Liver (tissue), 9 donors: Measurements from ENCODE around the gene KIF26A. TPM values are rescaled to one million over a fixed set of nuclear protein-coding genes. Genes with fewer than 3 reads are reported as not detected.

Experiments
- DNase-seq: peaks from one replicate; pipeline ENCODE4 v3.0.0-alpha.2; 2017; ENCODE audit warnings: low spot score
- H3K27ac ChIP-seq, 2 donors: one replicate each; pipeline ENCODE4 v1.7.0; 2013; ENCODE audit warnings: inconsistent platforms in 2 of 2, low read length in 2 of 2, control low read depth in 1 of 2, low read depth in 1 of 2, mild to moderate bottlenecking in 1 of 2
- H3K27me3 ChIP-seq, 4 donors: one replicate each; pipeline versions ENCODE4 v1.6.1 to v1.7.0; 2013; ENCODE audit warnings: low read length in 3 of 4, inconsistent platforms in 1 of 4, mild to moderate bottlenecking in 1 of 4, moderate library complexity in 1 of 4; ENCODE audit not compliant: control insufficient read depth in 4 of 4, insufficient read depth in 4 of 4
- H3K36me3 ChIP-seq, 4 donors: one replicate each; pipeline versions ENCODE4 v1.6.1 to v1.7.0; 2013; ENCODE audit warnings: low read length in 3 of 4, mild to moderate bottlenecking in 3 of 4, low read depth in 1 of 4, moderate library complexity in 1 of 4; ENCODE audit not compliant: control insufficient read depth in 4 of 4, insufficient read depth in 3 of 4
- H3K4me1 ChIP-seq, 4 donors: one replicate each; pipeline versions ENCODE4 v1.6.1 to v1.7.0; 2013; ENCODE audit warnings: low read length in 3 of 4, mild to moderate bottlenecking in 3 of 4, moderate library complexity in 1 of 4; ENCODE audit not compliant: control insufficient read depth in 4 of 4, insufficient read depth in 4 of 4
- H3K4me3 ChIP-seq, 3 donors: one replicate each; pipeline versions ENCODE4 v1.6.1 to v1.7.0; 2013; ENCODE audit warnings: low read length in 3 of 3, control low read depth in 1 of 3, low read depth in 1 of 3, mild to moderate bottlenecking in 1 of 3
- H3K9ac ChIP-seq, 2 donors: one replicate each; pipeline ENCODE4 v1.7.0; 2013; ENCODE audit warnings: low read length in 2 of 2, mild to moderate bottlenecking in 2 of 2, moderate library complexity in 2 of 2, control low read depth in 1 of 2, low read depth in 1 of 2
- H3K9me3 ChIP-seq, 4 donors: one replicate each; pipeline versions ENCODE4 v1.6.1 to v1.7.0; 2013; ENCODE audit warnings: low read length in 3 of 4; ENCODE audit not compliant: control insufficient read depth in 4 of 4
- EGR1 ChIP-seq, 2 donors: IDR thresholded peaks; 2 replicates each; pipeline ENCODE4 v1.6.1; 2016 to 2018; ENCODE audit warnings: antibody characterized with exemption in 2 of 2, low read depth in 2 of 2
- FOXA1 ChIP-seq: IDR thresholded peaks from 2 replicates; pipeline ENCODE4 v1.6.1; 2016; ENCODE audit warnings: antibody characterized with exemption
- FOXA2 ChIP-seq: IDR thresholded peaks from 2 replicates; pipeline ENCODE4 v1.6.1; 2016; ENCODE audit warnings: antibody characterized with exemption
- GABPA ChIP-seq, 2 donors: IDR thresholded peaks in 1 of 2; conservative IDR thresholded peaks in 1 of 2; 2 replicates each; pipeline ENCODE4 v1.6.1; 2016; ENCODE audit warnings: antibody characterized with exemption in 2 of 2, mild to moderate bottlenecking in 1 of 2, moderate library complexity in 1 of 2
- HNF4A ChIP-seq, 2 donors: conservative IDR thresholded peaks; 2 replicates each; pipeline ENCODE4 v1.6.1; 2016; ENCODE audit warnings: antibody characterized with exemption in 2 of 2, mild to moderate bottlenecking in 2 of 2
- HNF4G ChIP-seq: IDR thresholded peaks from 2 replicates; pipeline ENCODE4 v1.6.1; 2016; ENCODE audit warnings: antibody characterized with exemption
- JUND ChIP-seq, 2 donors: IDR thresholded peaks; 2 replicates each; pipeline ENCODE4 v1.6.1; 2016; ENCODE audit warnings: antibody characterized with exemption in 2 of 2
- NR2F2 ChIP-seq: IDR thresholded peaks from 2 replicates; pipeline ENCODE4 v1.6.1; 2016; ENCODE audit warnings: antibody characterized with exemption
- RAD21 ChIP-seq, 2 donors: IDR thresholded peaks; 2 replicates each; pipeline ENCODE4 v1.6.1; 2016; ENCODE audit warnings: antibody characterized with exemption in 2 of 2, mild to moderate bottlenecking in 2 of 2
- RXRA ChIP-seq, 2 donors: IDR thresholded peaks; 2 replicates each; pipeline ENCODE4 v1.6.1; 2017 to 2018; ENCODE audit warnings: antibody characterized with exemption in 2 of 2, mild to moderate bottlenecking in 1 of 2
- SP1 ChIP-seq: IDR thresholded peaks from 2 replicates; pipeline ENCODE4 v1.6.1; 2018; ENCODE audit warnings: antibody characterized with exemption, mild to moderate bottlenecking
- TAF1 ChIP-seq: conservative IDR thresholded peaks from 2 replicates; pipeline ENCODE4 v1.6.1; 2016; ENCODE audit warnings: antibody characterized with exemption, mild to moderate bottlenecking
- YY1 ChIP-seq: IDR thresholded peaks from 2 replicates; pipeline ENCODE4 v1.6.1; 2016; ENCODE audit warnings: antibody characterized with exemption, mild to moderate bottlenecking
- WGBS: extraction: QIAGEN DNeasy Blood & Tissue Kit; methylation state at CpG from one replicate; pipeline ENCODE4 v1.1.7; 2013; 5-methylcytosine and 5-hydroxymethylcytosine counted together
- polyA plus RNA-seq, 2 donors: library from polyadenylated mRNA; stranded (reverse) in 1 of 2; unstranded in 1 of 2; fragments of 200-250 nt in 1 of 2; fragments of >200 nt in 1 of 2; fragmentation: Nextera tagmentation in 1 of 2; extraction: Ambion mirVana in 1 of 2; gene quantifications; one replicate each; pipeline versions ENCODE4 v1.2.1 to v1.2.3, GENCODE V29; 2013 to 2015
- total RNA-seq, 2 donors: library from RNA; depleted of rRNA; stranded (reverse); fragments of >200 nt; gene quantifications; one replicate each; pipeline ENCODE4 v1.2.3, GENCODE V29; 2014
- TF ChIP-seq, protein P1 (sequence below): IDR thresholded peaks from 2 replicates; pipeline ENCODE4 v1.6.1; 2016; ENCODE audit warnings: antibody characterized with exemption
- TF ChIP-seq, protein P2 (sequence below): IDR thresholded peaks from 2 replicates; pipeline ENCODE4 v1.6.1; 2016; ENCODE audit warnings: antibody characterized with exemption, mild to moderate bottlenecking
- TF ChIP-seq, protein P3 (sequence below): fragments of 150-350 bp; IDR thresholded peaks from 2 replicates; pipeline ENCODE4 v1.5.1; 2017; ENCODE audit warnings: improper control_type of control experiment, low read depth, low read length; ENCODE audit not compliant: missing input control
- TF ChIP-seq, protein P4 (sequence below): IDR thresholded peaks from 2 replicates; pipeline ENCODE4 v1.6.1; 2016; ENCODE audit warnings: antibody characterized with exemption
- TF ChIP-seq, protein P5 (sequence below): IDR thresholded peaks from 2 replicates; pipeline ENCODE4 v1.6.1; 2016; ENCODE audit warnings: antibody characterized with exemption
- donor health status: healthy.
- donor health status: healthy.
- donor health status: healthy.
- donor health status: healthy.
- donor health status: healthy.

The KIF26A gene
- total and polyA plus RNA-seq, 4 donors, result 0.07 to 10.2 (median 1.3) TPM

DNA sequence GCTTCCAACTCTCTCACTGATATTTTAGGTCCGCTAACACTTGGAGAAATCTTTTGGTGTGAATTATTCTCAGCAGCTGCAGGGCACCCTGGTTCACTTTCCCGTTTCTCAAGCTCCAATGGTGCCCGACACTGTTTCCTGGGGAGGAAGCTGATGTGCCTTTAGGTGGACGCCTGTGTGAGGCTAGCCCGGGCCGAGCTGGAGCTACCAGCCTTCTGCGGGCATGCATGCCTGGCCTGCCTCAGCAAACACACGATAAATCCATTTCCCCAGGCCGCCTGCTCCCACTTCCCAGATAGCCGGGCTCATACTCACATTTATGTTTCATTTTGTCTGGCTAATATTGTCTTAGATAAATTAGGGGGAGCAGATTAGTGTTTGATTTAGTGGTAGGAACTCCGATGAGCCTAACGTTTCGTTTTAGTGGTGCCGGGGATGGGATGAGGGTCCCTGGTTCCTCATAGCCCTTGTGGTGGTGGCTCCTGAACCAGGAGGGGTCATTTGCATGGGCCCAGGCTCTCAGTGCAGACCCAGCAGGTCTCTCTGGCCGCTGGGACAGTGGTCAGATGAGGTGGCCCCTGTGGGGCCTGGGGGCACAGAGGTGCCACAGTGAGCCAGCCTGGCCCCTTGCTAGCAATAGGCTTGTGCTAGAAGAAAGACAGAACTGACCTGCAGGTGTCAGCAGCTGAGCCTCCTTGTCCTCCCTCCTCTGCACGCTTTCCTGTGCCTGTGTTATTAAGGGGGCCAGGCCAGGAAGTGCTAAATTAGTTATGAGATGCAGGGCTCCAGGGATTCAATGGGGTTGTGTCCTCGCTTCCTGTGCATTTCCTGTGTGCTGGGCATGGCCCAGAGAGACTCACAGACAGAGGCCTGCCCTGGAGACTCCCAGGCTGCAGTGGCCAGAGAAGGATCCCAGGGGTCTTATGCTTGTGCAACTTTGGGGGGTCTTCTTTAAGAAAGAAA is 88.3 kb downstream of the KIF26A start:
- no peaks in the 10 kb centered on the region for H3K36me3 ChIP-seq
- H3K9me3 ChIP-seq, result peaks cover 0 to 6% (median 5%) of the 10 kb centered on the region in 4 donors
- H3K4me1 ChIP-seq, result no peaks in the 10 kb centered on the region
- H3K27me3 ChIP-seq, result peaks cover 0 to 3% (median 0%) of the 10 kb centered on the region in 4 donors
- no peak overlapping the region for H3K4me3 ChIP-seq
- 86% methylated on average over 17 of the region's 17 CpGs for WGBS
- no peak for DNase-seq
- TF ChIP-seq NR2F2 (peak; percentile 41), TAF1 (no peak), SP1 (no peak), RXRA (IDR thresholded peaks at IDR 0.05) (no peak)
- TF ChIP-seq, protein P1, sequence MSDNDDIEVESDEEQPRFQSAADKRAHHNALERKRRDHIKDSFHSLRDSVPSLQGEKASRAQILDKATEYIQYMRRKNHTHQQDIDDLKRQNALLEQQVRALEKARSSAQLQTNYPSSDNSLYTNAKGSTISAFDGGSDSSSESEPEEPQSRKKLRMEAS, result no peak
- H3K9ac ChIP-seq, result no peak overlapping the region
- no peak overlapping the region for H3K27ac ChIP-seq

DNA sequence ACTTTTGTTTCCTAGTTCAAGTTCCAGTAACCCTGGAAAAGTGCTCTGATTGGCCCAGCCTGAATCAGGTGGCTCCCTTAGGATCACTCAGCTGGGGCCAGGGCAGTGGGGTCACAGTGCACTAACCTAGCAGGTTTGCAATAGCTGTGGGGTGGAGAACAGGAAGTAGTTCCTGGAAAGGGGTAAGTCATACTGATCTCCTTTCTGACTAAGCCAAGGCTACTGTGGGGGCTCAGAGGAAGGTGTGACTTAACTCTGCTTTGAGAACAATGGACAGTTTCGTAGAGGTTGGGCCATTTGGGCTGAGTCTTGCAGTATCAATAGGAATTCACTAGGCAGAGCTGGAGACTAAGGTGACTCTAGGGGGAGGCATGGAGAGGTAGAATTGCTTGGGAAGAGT is 89.4 kb downstream of the KIF26A start:
- no peak overlapping the region for H3K4me3 ChIP-seq
- H3K27me3 ChIP-seq, result peaks cover 0 to 3% (median 0%) of the 10 kb centered on the region in 4 donors
- no peaks in the 10 kb centered on the region for H3K4me1 ChIP-seq
- no peaks in the 10 kb centered on the region for H3K36me3 ChIP-seq
- no peak for DNase-seq
- no peak overlapping the region for H3K27ac ChIP-seq
- H3K9ac ChIP-seq, result no peak overlapping the region
- TF ChIP-seq, protein P2, sequence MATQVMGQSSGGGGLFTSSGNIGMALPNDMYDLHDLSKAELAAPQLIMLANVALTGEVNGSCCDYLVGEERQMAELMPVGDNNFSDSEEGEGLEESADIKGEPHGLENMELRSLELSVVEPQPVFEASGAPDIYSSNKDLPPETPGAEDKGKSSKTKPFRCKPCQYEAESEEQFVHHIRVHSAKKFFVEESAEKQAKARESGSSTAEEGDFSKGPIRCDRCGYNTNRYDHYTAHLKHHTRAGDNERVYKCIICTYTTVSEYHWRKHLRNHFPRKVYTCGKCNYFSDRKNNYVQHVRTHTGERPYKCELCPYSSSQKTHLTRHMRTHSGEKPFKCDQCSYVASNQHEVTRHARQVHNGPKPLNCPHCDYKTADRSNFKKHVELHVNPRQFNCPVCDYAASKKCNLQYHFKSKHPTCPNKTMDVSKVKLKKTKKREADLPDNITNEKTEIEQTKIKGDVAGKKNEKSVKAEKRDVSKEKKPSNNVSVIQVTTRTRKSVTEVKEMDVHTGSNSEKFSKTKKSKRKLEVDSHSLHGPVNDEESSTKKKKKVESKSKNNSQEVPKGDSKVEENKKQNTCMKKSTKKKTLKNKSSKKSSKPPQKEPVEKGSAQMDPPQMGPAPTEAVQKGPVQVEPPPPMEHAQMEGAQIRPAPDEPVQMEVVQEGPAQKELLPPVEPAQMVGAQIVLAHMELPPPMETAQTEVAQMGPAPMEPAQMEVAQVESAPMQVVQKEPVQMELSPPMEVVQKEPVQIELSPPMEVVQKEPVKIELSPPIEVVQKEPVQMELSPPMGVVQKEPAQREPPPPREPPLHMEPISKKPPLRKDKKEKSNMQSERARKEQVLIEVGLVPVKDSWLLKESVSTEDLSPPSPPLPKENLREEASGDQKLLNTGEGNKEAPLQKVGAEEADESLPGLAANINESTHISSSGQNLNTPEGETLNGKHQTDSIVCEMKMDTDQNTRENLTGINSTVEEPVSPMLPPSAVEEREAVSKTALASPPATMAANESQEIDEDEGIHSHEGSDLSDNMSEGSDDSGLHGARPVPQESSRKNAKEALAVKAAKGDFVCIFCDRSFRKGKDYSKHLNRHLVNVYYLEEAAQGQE, result no peak
- TF ChIP-seq, protein P1, result no peak
- TF ChIP-seq SP1 (no peak), NR2F2 (no peak), EGR1 (IDR thresholded peaks at IDR 0.05; ENCODE audit: low read depth in 2 of 2) (no peak), TAF1 (no peak), RAD21 (IDR thresholded peaks at IDR 0.05) (no peak), HNF4G (no peak), RXRA (IDR thresholded peaks at IDR 0.05) (no peak), JUND (IDR thresholded peaks at IDR 0.05) (no peak), FOXA1 (no peak), FOXA2 (no peak), YY1 (no peak), GABPA (IDR thresholded peaks at IDR 0.05 in 1 of 2, conservative IDR thresholded peaks at IDR 0.05 in 1 of 2) (no peak), HNF4A (conservative IDR thresholded peaks at IDR 0.05) (no peak)
- TF ChIP-seq, protein P3, sequence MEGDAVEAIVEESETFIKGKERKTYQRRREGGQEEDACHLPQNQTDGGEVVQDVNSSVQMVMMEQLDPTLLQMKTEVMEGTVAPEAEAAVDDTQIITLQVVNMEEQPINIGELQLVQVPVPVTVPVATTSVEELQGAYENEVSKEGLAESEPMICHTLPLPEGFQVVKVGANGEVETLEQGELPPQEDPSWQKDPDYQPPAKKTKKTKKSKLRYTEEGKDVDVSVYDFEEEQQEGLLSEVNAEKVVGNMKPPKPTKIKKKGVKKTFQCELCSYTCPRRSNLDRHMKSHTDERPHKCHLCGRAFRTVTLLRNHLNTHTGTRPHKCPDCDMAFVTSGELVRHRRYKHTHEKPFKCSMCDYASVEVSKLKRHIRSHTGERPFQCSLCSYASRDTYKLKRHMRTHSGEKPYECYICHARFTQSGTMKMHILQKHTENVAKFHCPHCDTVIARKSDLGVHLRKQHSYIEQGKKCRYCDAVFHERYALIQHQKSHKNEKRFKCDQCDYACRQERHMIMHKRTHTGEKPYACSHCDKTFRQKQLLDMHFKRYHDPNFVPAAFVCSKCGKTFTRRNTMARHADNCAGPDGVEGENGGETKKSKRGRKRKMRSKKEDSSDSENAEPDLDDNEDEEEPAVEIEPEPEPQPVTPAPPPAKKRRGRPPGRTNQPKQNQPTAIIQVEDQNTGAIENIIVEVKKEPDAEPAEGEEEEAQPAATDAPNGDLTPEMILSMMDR, result no peak
- TF ChIP-seq, protein P4, sequence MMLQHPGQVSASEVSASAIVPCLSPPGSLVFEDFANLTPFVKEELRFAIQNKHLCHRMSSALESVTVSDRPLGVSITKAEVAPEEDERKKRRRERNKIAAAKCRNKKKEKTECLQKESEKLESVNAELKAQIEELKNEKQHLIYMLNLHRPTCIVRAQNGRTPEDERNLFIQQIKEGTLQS, result no peak
- TF ChIP-seq, protein P5, sequence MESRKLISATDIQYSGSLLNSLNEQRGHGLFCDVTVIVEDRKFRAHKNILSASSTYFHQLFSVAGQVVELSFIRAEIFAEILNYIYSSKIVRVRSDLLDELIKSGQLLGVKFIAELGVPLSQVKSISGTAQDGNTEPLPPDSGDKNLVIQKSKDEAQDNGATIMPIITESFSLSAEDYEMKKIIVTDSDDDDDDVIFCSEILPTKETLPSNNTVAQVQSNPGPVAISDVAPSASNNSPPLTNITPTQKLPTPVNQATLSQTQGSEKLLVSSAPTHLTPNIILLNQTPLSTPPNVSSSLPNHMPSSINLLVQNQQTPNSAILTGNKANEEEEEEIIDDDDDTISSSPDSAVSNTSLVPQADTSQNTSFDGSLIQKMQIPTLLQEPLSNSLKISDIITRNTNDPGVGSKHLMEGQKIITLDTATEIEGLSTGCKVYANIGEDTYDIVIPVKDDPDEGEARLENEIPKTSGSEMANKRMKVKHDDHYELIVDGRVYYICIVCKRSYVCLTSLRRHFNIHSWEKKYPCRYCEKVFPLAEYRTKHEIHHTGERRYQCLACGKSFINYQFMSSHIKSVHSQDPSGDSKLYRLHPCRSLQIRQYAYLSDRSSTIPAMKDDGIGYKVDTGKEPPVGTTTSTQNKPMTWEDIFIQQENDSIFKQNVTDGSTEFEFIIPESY, result no peak
- WGBS, result 85% methylated on average over 1 of the region's 1 CpG
- H3K9me3 ChIP-seq, result peaks cover 0 to 6% (median 5%) of the 10 kb centered on the region in 4 donors
